GM13976 (cell line): ENCODE data around the gene SLC6A1.
A peak's percentile ranks its signal among the peaks of the same experiment; 100 is the strongest.

ENCODE experiments used
- DNase-seq: peaks from one replicate; pipeline ENCODE4 v3.0.0; 2012; ENCODE audit warnings: low spot score
- CTCF ChIP-seq: IDR thresholded peaks from 2 replicates; pipeline ENCODE4 v1.5.1; 2012; ENCODE audit warnings: borderline replicate concordance, mild to moderate bottlenecking; ENCODE audit not compliant: insufficient read depth; ENCODE audit errors: extremely low read depth, missing control alignments, control extremely low read depth
- in situ Hi-C: fragments of 300-500 bp; cut with MboI; formaldehyde crosslinking; loops from one replicate; pipeline ENCODE4 v1.12.0; 2022; ENCODE audit warnings: low sequenced_read_pairs, mixed read lengths, inconsistent platforms; ENCODE audit not compliant: unreplicated experiment

SLC6A1 gene

DNA sequence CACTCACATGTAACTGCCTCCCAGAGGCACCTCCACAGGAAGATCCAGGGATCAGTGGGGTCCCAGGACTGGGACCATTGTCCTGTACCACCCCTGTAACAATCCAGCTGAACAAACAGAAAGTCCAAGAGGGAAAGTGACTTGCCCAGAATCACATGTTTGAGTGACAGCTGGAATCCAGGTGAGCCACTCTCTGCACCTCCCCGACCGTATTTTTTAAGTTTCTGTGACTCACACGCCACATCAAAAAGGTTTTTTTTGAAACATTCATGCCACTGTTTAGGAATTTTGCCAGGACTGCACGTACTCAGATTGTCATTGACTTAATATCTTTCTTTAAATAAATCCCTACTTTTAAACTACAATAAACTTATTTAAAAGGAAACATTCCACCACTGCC, 9.8 kb upstream of the SLC6A1 start:
- no peak for TF ChIP-seq CTCF
- in situ Hi-C loops = no loop called here
- no peak for DNase-seq

- in situ Hi-C loops = no loop called here
- TF ChIP-seq CTCF = peak; percentile 56
- peak; percentile 69 for DNase-seq
Observed at GRCh38 chr3:10983219-10983916, 9.2 kb upstream of the SLC6A1 start.

DNA sequence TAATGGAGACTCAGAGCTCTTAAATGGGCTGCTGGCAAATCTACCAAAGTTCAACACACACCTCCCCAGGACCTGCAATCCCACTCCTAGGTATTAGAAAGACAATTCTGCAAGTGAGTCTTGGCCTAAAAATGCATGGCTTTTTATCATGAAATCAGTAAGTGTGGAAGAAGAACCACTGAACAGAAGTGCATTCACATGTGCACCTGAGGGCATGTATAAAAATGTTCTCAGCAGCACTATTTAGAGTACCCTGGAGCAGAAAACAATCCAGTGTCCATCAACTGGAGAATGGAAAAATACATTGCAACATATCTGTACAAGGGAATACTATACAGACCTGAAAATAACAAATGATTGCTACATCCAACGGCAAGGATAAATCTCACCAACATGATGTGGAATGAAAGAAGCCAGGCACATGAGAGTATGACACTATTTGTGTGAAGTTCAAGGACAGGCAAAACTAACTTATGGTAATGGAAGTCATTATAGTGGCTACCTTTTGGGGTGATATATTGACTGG, 8.1 kb upstream of the SLC6A1 start:
- in situ Hi-C loops = no loop called here
- no peak for TF ChIP-seq CTCF
- DNase-seq = no peak

DNA sequence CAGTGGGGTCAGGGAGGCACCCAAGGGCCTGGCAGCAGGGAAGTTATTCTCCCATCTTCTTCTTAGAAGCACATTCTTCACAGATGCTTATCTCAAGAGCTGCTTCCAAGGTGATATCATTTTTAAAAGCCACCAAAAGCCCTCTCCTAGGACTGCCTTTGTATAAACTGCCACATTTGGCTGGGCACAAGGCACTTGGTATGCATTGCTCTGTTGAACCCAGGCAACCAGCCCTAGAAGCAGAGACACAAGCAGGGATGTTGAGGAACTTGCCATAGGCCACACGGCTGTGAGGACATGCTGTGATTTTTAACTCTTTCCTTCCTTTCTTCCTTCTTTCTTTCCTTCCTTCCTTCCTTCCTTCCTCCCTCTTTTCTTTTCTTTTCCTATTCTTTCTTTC, 7.4 kb upstream of the SLC6A1 start:
- no peak for TF ChIP-seq CTCF
- DNase-seq = no peak
- in situ Hi-C loops = no loop called here

GRCh38 chr3:10986592-10986991, 6.0 kb upstream of the SLC6A1 start:
- DNase-seq = no peak
- no peak for TF ChIP-seq CTCF

GRCh38 chr3:10988001-10988665, 4.4 kb upstream of the SLC6A1 start:
- no peak for DNase-seq
- in situ Hi-C loops = no loop called here
- no peak for TF ChIP-seq CTCF

More at GRCh38 chr3:10986592-10986991, 6.0 kb upstream of the SLC6A1 start:
- in situ Hi-C loops = no loop called here
